Measurements from ENCODE around the gene MBP.
A peak's percentile ranks its signal among the peaks of the same experiment; 100 is the strongest.

The MBP gene

GRCh38 chr18:76962851-76963250 lies 169.7 kb downstream of the MBP start:
- H3K4me1 ChIP-seq (ENCODE audit: control insufficient read depth, insufficient read depth, low read length) = no peaks in the 10 kb centered on the region
- peaks cover 21% of the 10 kb centered on the region for H3K36me3 ChIP-seq (ENCODE audit: control insufficient read depth, insufficient read depth, low read length)

GRCh38 chr18:76960528-76961035 lies 172.0 kb downstream of the MBP start:
- Histone ChIP-seq H3K4me3 (ENCODE audit: low read length) (no peak overlapping the region), H3K27ac (ENCODE audit: low read depth, low read length) (no peak overlapping the region), H3K4me1 (ENCODE audit: control insufficient read depth, insufficient read depth, low read length) (no peaks in the 10 kb centered on the region), H3K9ac (ENCODE audit: low read length) (no peak overlapping the region), H3K36me3 (ENCODE audit: control insufficient read depth, insufficient read depth, low read length) (peaks cover 27% of the 10 kb centered on the region), H3K27me3 (ENCODE audit: control insufficient read depth, insufficient read depth, low read length) (no peaks in the 10 kb centered on the region)

More at GRCh38 chr18:76962851-76963250, 169.7 kb downstream of the MBP start:
- Histone ChIP-seq H3K9ac (ENCODE audit: low read length) (no peak overlapping the region), H3K27me3 (ENCODE audit: control insufficient read depth, insufficient read depth, low read length) (no peaks in the 10 kb centered on the region), H3K4me3 (ENCODE audit: low read length) (no peak overlapping the region), H3K27ac (ENCODE audit: low read depth, low read length) (no peak overlapping the region)

- Histone ChIP-seq H3K9ac (ENCODE audit: low read length) (no peak overlapping the region), H3K27me3 (ENCODE audit: control insufficient read depth, insufficient read depth, low read length) (no peaks in the 10 kb centered on the region), H3K4me1 (ENCODE audit: control insufficient read depth, insufficient read depth, low read length) (peaks cover under 1% of the 10 kb centered on the region), H3K27ac (ENCODE audit: low read depth, low read length) (no peak overlapping the region), H3K36me3 (ENCODE audit: control insufficient read depth, insufficient read depth, low read length) (peaks cover 27% of the 10 kb centered on the region), H3K4me3 (ENCODE audit: low read length) (no peak overlapping the region)
Measured at GRCh38 chr18:76959605-76960004, 173.0 kb downstream of the MBP start.

- Histone ChIP-seq H3K27ac (ENCODE audit: low read depth, low read length) (no peak overlapping the region), H3K4me3 (ENCODE audit: low read length) (no peak overlapping the region), H3K36me3 (ENCODE audit: control insufficient read depth, insufficient read depth, low read length) (peaks cover 27% of the 10 kb centered on the region), H3K9ac (ENCODE audit: low read length) (no peak overlapping the region), H3K4me1 (ENCODE audit: control insufficient read depth, insufficient read depth, low read length) (peaks cover 7% of the 10 kb centered on the region), H3K27me3 (ENCODE audit: control insufficient read depth, insufficient read depth, low read length) (no peaks in the 10 kb centered on the region)
Measured at GRCh38 chr18:76958692-76959341, 173.8 kb downstream of the MBP start.

- Histone ChIP-seq H3K36me3 (ENCODE audit: control insufficient read depth, insufficient read depth, low read length) (peaks cover 30% of the 10 kb centered on the region), H3K27me3 (ENCODE audit: control insufficient read depth, insufficient read depth, low read length) (no peaks in the 10 kb centered on the region), H3K9ac (ENCODE audit: low read length) (no peak overlapping the region), H3K4me3 (ENCODE audit: low read length) (no peak overlapping the region), H3K4me1 (ENCODE audit: control insufficient read depth, insufficient read depth, low read length) (peaks cover 16% of the 10 kb centered on the region), H3K27ac (ENCODE audit: low read depth, low read length) (no peak overlapping the region)
Measured at GRCh38 chr18:76957384-76958355, 174.9 kb downstream of the MBP start.

- Histone ChIP-seq H3K9ac (ENCODE audit: low read length) (no peak overlapping the region), H3K4me1 (ENCODE audit: control insufficient read depth, insufficient read depth, low read length) (peaks cover 16% of the 10 kb centered on the region), H3K4me3 (ENCODE audit: low read length) (no peak overlapping the region), H3K27ac (ENCODE audit: low read depth, low read length) (no peak overlapping the region), H3K36me3 (ENCODE audit: control insufficient read depth, insufficient read depth, low read length) (peaks cover 30% of the 10 kb centered on the region), H3K27me3 (ENCODE audit: control insufficient read depth, insufficient read depth, low read length) (no peaks in the 10 kb centered on the region)
Measured at GRCh38 chr18:76956648-76957047, 175.9 kb downstream of the MBP start.

- Histone ChIP-seq H3K27ac (ENCODE audit: low read depth, low read length) (no peak overlapping the region), H3K36me3 (ENCODE audit: control insufficient read depth, insufficient read depth, low read length) (peaks cover 27% of the 10 kb centered on the region), H3K4me3 (ENCODE audit: low read length) (no peak overlapping the region), H3K27me3 (ENCODE audit: control insufficient read depth, insufficient read depth, low read length) (no peaks in the 10 kb centered on the region), H3K9ac (ENCODE audit: low read length) (no peak overlapping the region), H3K4me1 (ENCODE audit: control insufficient read depth, insufficient read depth, low read length) (peaks cover 16% of the 10 kb centered on the region)
Measured at GRCh38 chr18:76955524-76956170, 176.9 kb downstream of the MBP start.

GRCh38 chr18:76953583-76954233 lies 178.9 kb downstream of the MBP start:
- no peak overlapping the region for H3K9ac ChIP-seq (ENCODE audit: low read length)
- peak overlapping the region; percentile 50 for H3K27ac ChIP-seq (ENCODE audit: low read depth, low read length)
- H3K36me3 ChIP-seq (ENCODE audit: control insufficient read depth, insufficient read depth, low read length) = peaks cover 13% of the 10 kb centered on the region
- no peaks in the 10 kb centered on the region for H3K27me3 ChIP-seq (ENCODE audit: control insufficient read depth, insufficient read depth, low read length)
- peaks cover 16% of the 10 kb centered on the region for H3K4me1 ChIP-seq (ENCODE audit: control insufficient read depth, insufficient read depth, low read length)
- H3K4me3 ChIP-seq (ENCODE audit: low read length) = peak overlapping the region; percentile 6

GRCh38 chr18:76953156-76953555 lies 179.4 kb downstream of the MBP start:
- H3K4me3 ChIP-seq (ENCODE audit: low read length) = no peak overlapping the region
- H3K9ac ChIP-seq (ENCODE audit: low read length) = no peak overlapping the region
- H3K27ac ChIP-seq (ENCODE audit: low read depth, low read length) = peak overlapping the region; percentile 50
- peaks cover 9% of the 10 kb centered on the region for H3K36me3 ChIP-seq (ENCODE audit: control insufficient read depth, insufficient read depth, low read length)
- H3K4me1 ChIP-seq (ENCODE audit: control insufficient read depth, insufficient read depth, low read length) = peaks cover 16% of the 10 kb centered on the region
- H3K27me3 ChIP-seq (ENCODE audit: control insufficient read depth, insufficient read depth, low read length) = no peaks in the 10 kb centered on the region

- Histone ChIP-seq H3K27ac (ENCODE audit: low read depth, low read length) (no peak overlapping the region), H3K9ac (ENCODE audit: low read length) (no peak overlapping the region), H3K27me3 (ENCODE audit: control insufficient read depth, insufficient read depth, low read length) (no peaks in the 10 kb centered on the region), H3K36me3 (ENCODE audit: control insufficient read depth, insufficient read depth, low read length) (peaks cover 9% of the 10 kb centered on the region), H3K4me3 (ENCODE audit: low read length) (no peak overlapping the region), H3K4me1 (ENCODE audit: control insufficient read depth, insufficient read depth, low read length) (peaks cover 16% of the 10 kb centered on the region)
Measured at GRCh38 chr18:76952747-76953146, 179.8 kb downstream of the MBP start.

- no peak overlapping the region for H3K9ac ChIP-seq (ENCODE audit: low read length)
- H3K4me1 ChIP-seq (ENCODE audit: control insufficient read depth, insufficient read depth, low read length) = peaks cover 16% of the 10 kb centered on the region
- H3K27me3 ChIP-seq (ENCODE audit: control insufficient read depth, insufficient read depth, low read length) = no peaks in the 10 kb centered on the region
- H3K4me3 ChIP-seq (ENCODE audit: low read length) = no peak overlapping the region
- H3K36me3 ChIP-seq (ENCODE audit: control insufficient read depth, insufficient read depth, low read length) = peaks cover 8% of the 10 kb centered on the region
- H3K27ac ChIP-seq (ENCODE audit: low read depth, low read length) = no peak overlapping the region
Measured at GRCh38 chr18:76951456-76952247, 180.9 kb downstream of the MBP start.

Measured in rectal smooth muscle tissue (tissue), 1 donor.